GM11168 (cell line): ENCODE results near the gene E2F7.

Source experiments
- in situ Hi-C: fragments of 300-500 bp; cut with MboI; formaldehyde crosslinking; loops from one replicate; pipeline ENCODE4 v1.12.0; 2022; ENCODE audit warnings: low sequenced_read_pairs; ENCODE audit not compliant: unreplicated experiment

Gene E2F7

GRCh38 chr12:77023501-77023900 is 41.9 kb downstream of the E2F7 start:
- in situ Hi-C loops = loop anchor here (25.0 kb wide), 1 partner anchor 386 kb away; no protein-coding TSS in a partner anchor

- in situ Hi-C loops = loop anchor here (25.0 kb wide), 1 partner anchor 383 kb away; no protein-coding TSS in a partner anchor
Measured at GRCh38 chr12:77019920-77020319, 45.4 kb downstream of the E2F7 start.

- in situ Hi-C loops = loop anchor here (25.0 kb wide), 1 partner anchor 379 kb away; no protein-coding TSS in a partner anchor
Measured at GRCh38 chr12:77016606-77017005, 48.8 kb downstream of the E2F7 start.

- in situ Hi-C loops = loop anchor here (25.0 kb wide), 1 partner anchor 376 kb away; no protein-coding TSS in a partner anchor
Measured at GRCh38 chr12:77013091-77013490, 52.3 kb downstream of the E2F7 start.

GRCh38 chr12:77010691-77011548 is 54.4 kb downstream of the E2F7 start:
- in situ Hi-C loops = loop anchor here (25.0 kb wide), 1 partner anchor 374 kb away; no protein-coding TSS in a partner anchor

- in situ Hi-C loops = loop anchor here (25.0 kb wide), 1 partner anchor 370 kb away; no protein-coding TSS in a partner anchor
Measured at GRCh38 chr12:77007476-77007875, 57.9 kb downstream of the E2F7 start.

- in situ Hi-C loops = loop anchor here (25.0 kb wide), 1 partner anchor 368 kb away; no protein-coding TSS in a partner anchor
Measured at GRCh38 chr12:77005611-77006098, 59.7 kb downstream of the E2F7 start.

- in situ Hi-C loops = loop anchor here (25.0 kb wide), 1 partner anchor 367 kb away; no protein-coding TSS in a partner anchor
Measured at GRCh38 chr12:77003914-77004313, 61.5 kb downstream of the E2F7 start.

- in situ Hi-C loops = loop anchor here (25.0 kb wide), 1 partner anchor 366 kb away; no protein-coding TSS in a partner anchor
Measured at GRCh38 chr12:77003246-77003645, 62.1 kb downstream of the E2F7 start.

- in situ Hi-C loops = loop anchor here (25.0 kb wide), 1 partner anchor 365 kb away; no protein-coding TSS in a partner anchor
Measured at GRCh38 chr12:77002382-77002781, 63.0 kb downstream of the E2F7 start.

- in situ Hi-C loops = loop anchor here (25.0 kb wide), 1 partner anchor 364 kb away; no protein-coding TSS in a partner anchor
Measured at GRCh38 chr12:77001276-77001675, 64.1 kb downstream of the E2F7 start.

GRCh38 chr12:76998908-76999556 is 66.3 kb downstream of the E2F7 start:
- in situ Hi-C loops = no loop called here

- in situ Hi-C loops = no loop called here
Measured at GRCh38 chr12:76998386-76998785, 67.0 kb downstream of the E2F7 start.

GRCh38 chr12:76997011-76997780 is 68.2 kb downstream of the E2F7 start:
- in situ Hi-C loops = no loop called here

GRCh38 chr12:76990716-76991115 is 74.7 kb downstream of the E2F7 start:
- in situ Hi-C loops = no loop called here

GRCh38 chr12:76984566-76984965 is 80.8 kb downstream of the E2F7 start:
- in situ Hi-C loops = no loop called here

GRCh38 chr12:76983420-76983819 is 81.9 kb downstream of the E2F7 start:
- in situ Hi-C loops = no loop called here

GRCh38 chr12:76980196-76980595 is 85.2 kb downstream of the E2F7 start:
- in situ Hi-C loops = no loop called here

- in situ Hi-C loops = no loop called here
Measured at GRCh38 chr12:76976777-76977382, 88.5 kb downstream of the E2F7 start.
